GM23248 (cell line): ENCODE results near the gene CNOT6. TPM values are rescaled to one million over a fixed set of nuclear protein-coding genes. Genes with fewer than 3 reads are reported as not detected.

Source experiments
- DNase-seq: peaks from one replicate; pipeline ENCODE4 v3.0.0-alpha.2; 2015
- H2AFZ ChIP-seq: fragments of 200-600 bp; sonication (generic); 2 replicates; pipeline ENCODE4 v1.6.1; 2016; ENCODE audit warnings: antibody characterized with exemption
- H3F3A ChIP-seq: fragments of 200-600 bp; sonication (generic); 2 replicates; pipeline ENCODE4 v1.6.1; 2016; ENCODE audit warnings: mild to moderate bottlenecking, antibody characterized with exemption, mixed run types; ENCODE audit not compliant: insufficient read depth
- H3K27ac ChIP-seq: fragments of 200-600 bp; sonication (generic); 2 replicates; pipeline ENCODE4 v1.5.1; 2016; ENCODE audit warnings: mild to moderate bottlenecking
- H3K27me3 ChIP-seq: fragments of 200-600 bp; sonication (generic); replicated peaks from 2 replicates; pipeline ENCODE4 v1.6.1; 2016; ENCODE audit warnings: mild to moderate bottlenecking; ENCODE audit not compliant: insufficient read depth
- H3K36me3 ChIP-seq: fragments of 200-600 bp; sonication (generic); 2 replicates; pipeline ENCODE4 v1.6.1; 2016; ENCODE audit warnings: low read depth, mild to moderate bottlenecking
- H3K4me1 ChIP-seq: fragments of 200-600 bp; sonication (generic); 2 replicates; pipeline ENCODE4 v1.6.1; 2016; ENCODE audit warnings: mild to moderate bottlenecking; ENCODE audit not compliant: insufficient read depth
- H3K4me2 ChIP-seq: fragments of 200-600 bp; sonication (generic); one replicate; pipeline ENCODE4 v1.6.1; 2016; ENCODE audit warnings: mild to moderate bottlenecking; ENCODE audit not compliant: unreplicated experiment
- H3K4me3 ChIP-seq: fragments of 200-600 bp; sonication (generic); 2 replicates; pipeline ENCODE4 v1.5.1; 2016; ENCODE audit warnings: mild to moderate bottlenecking
- H3K79me2 ChIP-seq: fragments of 200-600 bp; sonication (generic); 2 replicates; pipeline ENCODE4 v1.6.1; 2016; ENCODE audit warnings: mild to moderate bottlenecking; ENCODE audit not compliant: insufficient read depth
- H3K9ac ChIP-seq: fragments of 200-600 bp; sonication (generic); 2 replicates; pipeline ENCODE4 v1.6.1; 2016; ENCODE audit warnings: mild to moderate bottlenecking
- H3K9me2 ChIP-seq: fragments of 200-600 bp; sonication (generic); 2 replicates; pipeline ENCODE4 v1.6.1; 2016; ENCODE audit warnings: mixed run types, mild to moderate bottlenecking, moderate library complexity; ENCODE audit not compliant: insufficient read depth
- H3K9me3 ChIP-seq: fragments of 200-600 bp; sonication (generic); one replicate; pipeline ENCODE4 v1.6.1; 2017; ENCODE audit warnings: low read depth
- H4K20me1 ChIP-seq: fragments of 200-600 bp; sonication (generic); 2 replicates; pipeline ENCODE4 v1.6.0; 2016; ENCODE audit not compliant: insufficient read depth
- EZH2 ChIP-seq: fragments of 200-600 bp; sonication (generic); IDR thresholded peaks from 2 replicates; pipeline ENCODE4 v1.6.1; 2018; ENCODE audit warnings: antibody characterized with exemption, mild to moderate bottlenecking; ENCODE audit not compliant: insufficient read depth, poor library complexity, severe bottlenecking
- EZH2phosphoT487 ChIP-seq: fragments of 200-600 bp; sonication (generic); IDR thresholded peaks from 2 replicates; pipeline ENCODE4 v1.6.1; 2018; ENCODE audit warnings: antibody characterized with exemption, moderate library complexity, mild to moderate bottlenecking, low read depth; ENCODE audit not compliant: insufficient read depth
- WGBS, 2 experiments: methylation state at CpG; one replicate each; pipeline ENCODE4 v1.1.6; 2015 to 2017; ENCODE audit warnings: low lambda C conversion rate in 2 of 2, low coverage in 1 of 2; ENCODE audit errors: missing lambda C conversion rate in 2 of 2; 5-methylcytosine and 5-hydroxymethylcytosine counted together
- in situ Hi-C: fragments of 300-500 bp; cut with MboI; formaldehyde crosslinking; loops from 2 replicates; pipeline ENCODE4 v1.15.0; 2020
- polyA plus RNA-seq: library from polyadenylated mRNA; unstranded; fragments of >200 nt; fragmentation: Nextera tagmentation; extraction: Ambion mirVana; gene quantifications from 2 replicates; pipeline ENCODE4 v1.2.1, GENCODE V29; 2016
- total RNA-seq: library from RNA; depleted of rRNA; stranded (reverse); fragments of >200 nt; shearing (Covaris generic); gene quantifications from 2 replicates; pipeline ENCODE4 v1.2.3, GENCODE V29; 2014

The CNOT6 gene
- total and polyA plus RNA-seq, 2 experiments from 2014 or later = 5.3 to 7.8 TPM

GRCh38 chr5:180619563-180619915, 125.4 kb downstream of the CNOT6 start:
- WGBS, 2 experiments = 64% methylated on average over 20 to 22 of the region's 22 CpGs

GRCh38 chr5:180620014-180620413, 125.8 kb downstream of the CNOT6 start:
- no peaks in the 10 kb centered on the region for H3K4me1 ChIP-seq
- no peak for DNase-seq
- no peaks in the 10 kb centered on the region for H3K9me2 ChIP-seq
- no peaks in the 10 kb centered on the region for H3K9me3 ChIP-seq
- no peak overlapping the region for H3K4me3 ChIP-seq
- in situ Hi-C loops = no loop called here
- WGBS, 2 experiments = 82 to 87% methylated on average over 12 to 13 of the region's 14 CpGs
- no peak overlapping the region for H3K4me2 ChIP-seq
- H3F3A ChIP-seq = no peaks in the 10 kb centered on the region
- H2AFZ ChIP-seq = no peak overlapping the region
- no peak overlapping the region for H3K9ac ChIP-seq
- H3K79me2 ChIP-seq = no peaks in the 10 kb centered on the region
- H3K27me3 ChIP-seq = no peaks in the 10 kb centered on the region; the same call in 1 of the 2 replicates
- H3K36me3 ChIP-seq = no peaks in the 10 kb centered on the region
- H4K20me1 ChIP-seq = no peaks in the 10 kb centered on the region
- TF ChIP-seq EZH2 (no peak), EZH2phosphoT487 (no peak)
- H3K27ac ChIP-seq = no peak overlapping the region

More at GRCh38 chr5:180619563-180619915, 125.4 kb downstream of the CNOT6 start:
- no peaks in the 10 kb centered on the region for H4K20me1 ChIP-seq
- 0 out of 2 replicates have a peak overlapping the region, but pooled peaks have one; percentile 50 for H3K4me3 ChIP-seq
- no peaks in the 10 kb centered on the region; the same call in 1 of the 2 replicates for H3K27me3 ChIP-seq
- in situ Hi-C loops = no loop called here
- H3K9me3 ChIP-seq = no peaks in the 10 kb centered on the region
- no peaks in the 10 kb centered on the region for H3K9me2 ChIP-seq
- no peak overlapping the region for H3K27ac ChIP-seq
- no peak overlapping the region for H3K9ac ChIP-seq
- H3K4me1 ChIP-seq = no peaks in the 10 kb centered on the region
- no peaks in the 10 kb centered on the region for H3F3A ChIP-seq
- no peak for TF ChIP-seq EZH2phosphoT487
- no peak for TF ChIP-seq EZH2
- no peak overlapping the region for H3K4me2 ChIP-seq
- no peaks in the 10 kb centered on the region for H3K79me2 ChIP-seq
- no peak for DNase-seq
- no peaks in the 10 kb centered on the region for H3K36me3 ChIP-seq
- no peak overlapping the region for H2AFZ ChIP-seq

GRCh38 chr5:180621311-180621710, 127.1 kb downstream of the CNOT6 start:
- in situ Hi-C loops = no loop called here
- TF ChIP-seq EZH2phosphoT487 = no peak
- TF ChIP-seq EZH2 = no peak
- no peaks in the 10 kb centered on the region for H3K36me3 ChIP-seq

GRCh38 chr5:180622910-180623309, 128.7 kb downstream of the CNOT6 start:
- no peaks in the 10 kb centered on the region for H3K9me3 ChIP-seq
- no peak overlapping the region for H3K27ac ChIP-seq
- H3K4me2 ChIP-seq = no peak overlapping the region
- WGBS, 2 experiments = 73 to 77% methylated on average over 6 of the region's 6 CpGs
- no peaks in the 10 kb centered on the region for H4K20me1 ChIP-seq
- no peaks in the 10 kb centered on the region for H3K36me3 ChIP-seq
- TF ChIP-seq EZH2 (no peak), EZH2phosphoT487 (no peak)
- no peaks in the 10 kb centered on the region for H3K9me2 ChIP-seq
- no peak overlapping the region for H2AFZ ChIP-seq
- no peaks in the 10 kb centered on the region; the same call in 1 of the 2 replicates for H3K27me3 ChIP-seq
- in situ Hi-C loops = no loop called here
- H3K9ac ChIP-seq = no peak overlapping the region
- no peak overlapping the region for H3K4me3 ChIP-seq
- DNase-seq = no peak
- no peaks in the 10 kb centered on the region for H3K79me2 ChIP-seq
- no peaks in the 10 kb centered on the region for H3F3A ChIP-seq
- no peaks in the 10 kb centered on the region for H3K4me1 ChIP-seq

More at GRCh38 chr5:180621311-180621710, 127.1 kb downstream of the CNOT6 start:
- H3F3A ChIP-seq = no peaks in the 10 kb centered on the region
- H3K27ac ChIP-seq = no peak overlapping the region
- 80 to 84% methylated on average over 25 to 31 of the region's 32 CpGs for WGBS, 2 experiments
- H3K9ac ChIP-seq = no peak overlapping the region
- H3K9me2 ChIP-seq = no peaks in the 10 kb centered on the region
- H3K9me3 ChIP-seq = no peaks in the 10 kb centered on the region
- no peaks in the 10 kb centered on the region for H3K79me2 ChIP-seq
- H3K4me3 ChIP-seq = no peak overlapping the region
- no peaks in the 10 kb centered on the region for H4K20me1 ChIP-seq
- H3K4me1 ChIP-seq = no peaks in the 10 kb centered on the region
- no peak overlapping the region for H3K4me2 ChIP-seq
- H2AFZ ChIP-seq = no peak overlapping the region
- H3K27me3 ChIP-seq = no peaks in the 10 kb centered on the region; the same call in 1 of the 2 replicates
- DNase-seq = no peak

- Histone ChIP-seq H3K9me2 (no peaks in the 10 kb centered on the region), H3K4me2 (no peak overlapping the region), H3K4me1 (no peaks in the 10 kb centered on the region), H3K27ac (no peak overlapping the region), H3K9ac (no peak overlapping the region), H4K20me1 (no peaks in the 10 kb centered on the region), H3K79me2 (no peaks in the 10 kb centered on the region), H3K4me3 (no peak overlapping the region), H3F3A (no peaks in the 10 kb centered on the region), H3K36me3 (no peaks in the 10 kb centered on the region), H3K9me3 (no peaks in the 10 kb centered on the region), H2AFZ (no peak overlapping the region), H3K27me3 (no peaks in the 10 kb centered on the region; the same call in 1 of the 2 replicates)
- 60 to 69% methylated on average over 10 of the region's 10 CpGs for WGBS, 2 experiments
- TF ChIP-seq EZH2 = no peak
- TF ChIP-seq EZH2phosphoT487 = no peak
- no peak for DNase-seq
- in situ Hi-C loops = no loop called here
Observed at GRCh38 chr5:180623411-180623834, 129.2 kb downstream of the CNOT6 start.
